ENCODE data around the gene ANKRD52. TPM values are rescaled to one million over a fixed set of nuclear protein-coding genes. Genes with fewer than 3 reads are reported as not detected.

The ANKRD52 gene
- total and polyA plus RNA-seq, 10 of the 15 experiments (the other 5 are each of a cell fraction or from before 2014, with no cell fraction given), result 0.90 to 55.3 (median 16.1) TPM

GRCh38 chr12:56204275-56204674 is 53.9 kb downstream of the ANKRD52 start (continued):
- TF ChIP-seq, protein P1, sequence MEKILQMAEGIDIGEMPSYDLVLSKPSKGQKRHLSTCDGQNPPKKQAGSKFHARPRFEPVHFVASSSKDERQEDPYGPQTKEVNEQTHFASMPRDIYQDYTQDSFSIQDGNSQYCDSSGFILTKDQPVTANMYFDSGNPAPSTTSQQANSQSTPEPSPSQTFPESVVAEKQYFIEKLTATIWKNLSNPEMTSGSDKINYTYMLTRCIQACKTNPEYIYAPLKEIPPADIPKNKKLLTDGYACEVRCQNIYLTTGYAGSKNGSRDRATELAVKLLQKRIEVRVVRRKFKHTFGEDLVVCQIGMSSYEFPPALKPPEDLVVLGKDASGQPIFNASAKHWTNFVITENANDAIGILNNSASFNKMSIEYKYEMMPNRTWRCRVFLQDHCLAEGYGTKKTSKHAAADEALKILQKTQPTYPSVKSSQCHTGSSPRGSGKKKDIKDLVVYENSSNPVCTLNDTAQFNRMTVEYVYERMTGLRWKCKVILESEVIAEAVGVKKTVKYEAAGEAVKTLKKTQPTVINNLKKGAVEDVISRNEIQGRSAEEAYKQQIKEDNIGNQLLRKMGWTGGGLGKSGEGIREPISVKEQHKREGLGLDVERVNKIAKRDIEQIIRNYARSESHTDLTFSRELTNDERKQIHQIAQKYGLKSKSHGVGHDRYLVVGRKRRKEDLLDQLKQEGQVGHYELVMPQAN (conservative IDR thresholded peaks at IDR 0.05), result no peak
- TF ChIP-seq CHD4 (IDR thresholded peaks at IDR 0.05) (no peak), FOXM1 (IDR thresholded peaks at IDR 0.05; ENCODE audit: low read depth, low read length) (no peak)

GRCh38 chr12:56202838-56203237 is 55.3 kb downstream of the ANKRD52 start:
- ChIA-PET POLR2A (interaction anchor here (2.2 kb wide), 1 partner anchor 19 kb away, joined by 8 read pairs; the partner anchor contains the start of gene RNF41), CTCF (interaction anchor here (1.1 to 1.9 kb wide), 3 partner anchors 11 to 261 kb away, joined by 3 to 11 read pairs (median 5); no protein-coding TSS in a partner anchor), RAD21 (ENCODE audit: unreplicated experiment) (interaction anchor here (1.3 to 1.7 kb wide), 2 partner anchors 19 to 75 kb away, joined by 5 read pairs; partner anchors contain the start of genes ESYT1 and RNF41), SMC1A (ENCODE audit: uncharacterized antibody, unreplicated experiment) (no interaction called here)
- H3K27ac ChIP-seq (ENCODE audit: control insufficient read depth, insufficient read depth), result no peak overlapping the region
- no peak overlapping the region for H3K4me3 ChIP-seq
- in situ Hi-C loops (cut with MboI) (no loop called here), intact Hi-C loops (cut with micrococcal nuclease; ENCODE audit: unreplicated experiment) (no loop called here)
- no peak overlapping the region for H2AFZ ChIP-seq (ENCODE audit: control insufficient read depth, low read depth, low read length)
- H3K27me3 ChIP-seq (replicated peaks in 1 of 2; ENCODE audit: control insufficient read depth in 2 of 2, insufficient read depth in 2 of 2, low read length in 1 of 2), result no peaks in the 10 kb centered on the region
- no peak overlapping the region for H3K9ac ChIP-seq (ENCODE audit: control insufficient read depth, insufficient read depth, low read length)
- no peak for DNase-seq (ENCODE audit: low read depth, low spot score)
- no TSS peak for BruUV-seq (replicated peaks)
- H4K20me1 ChIP-seq (ENCODE audit: control insufficient read depth, insufficient read depth), result no peaks in the 10 kb centered on the region; the same call in 1 of the 2 replicates
- no peaks in the 10 kb centered on the region for H3K9me3 ChIP-seq (replicated peaks; ENCODE audit: control insufficient read depth, insufficient read depth, low read length)
- 98% methylated on average over 2 of the region's 2 CpGs for WGBS (ENCODE audit: insufficient coverage, insufficient replicate concordance, low lambda C conversion rate, missing lambda C conversion rate)
- H3K36me3 ChIP-seq (ENCODE audit: control insufficient read depth in 2 of 2, insufficient read depth in 2 of 2, low read length in 1 of 2), result peaks cover 4 to 9% of the 10 kb centered on the region in 2 experiments
- H3K4me2 ChIP-seq (ENCODE audit: control insufficient read depth, insufficient read depth), result no peak overlapping the region
- H3K4me1 ChIP-seq (ENCODE audit: control insufficient read depth, insufficient read depth, low read length), result no peaks in the 10 kb centered on the region
- no peak for ATAC-seq
- H3K79me2 ChIP-seq (ENCODE audit: control insufficient read depth, insufficient read depth, low read length), result no peaks in the 10 kb centered on the region
- FAIRE-seq, result no peak
- TF ChIP-seq SMARCA5 (IDR thresholded peaks at IDR 0.05), result no peak
- no peak for TF ChIP-seq GATAD2B (conservative IDR thresholded peaks at IDR 0.05; ENCODE audit: low read depth)
- TF ChIP-seq NR2C2 (IDR thresholded peaks at IDR 0.05; ENCODE audit: borderline replicate concordance, control insufficient read depth, insufficient read length, low read depth), result no peak
- no peak for TF ChIP-seq ZBTB4 (CRISPR knock-in tag; IDR thresholded peaks at IDR 0.05)
- no peak for TF ChIP-seq SREBF2 (IDR thresholded peaks at IDR 0.05; ENCODE audit: low read length)
- TF ChIP-seq BCL11A (IDR thresholded peaks at IDR 0.05; ENCODE audit: low read depth, low read length), result no peak
- TF ChIP-seq SMAD5 (IDR thresholded peaks at IDR 0.05; ENCODE audit: low read depth), result no peak
- no peak for TF ChIP-seq PRDM15 (CRISPR knock-in tag; IDR thresholded peaks at IDR 0.05)
- no peak for TF ChIP-seq ZZZ3 (IDR thresholded peaks at IDR 0.05; ENCODE audit: control insufficient read depth, insufficient read length, low read depth)
- no peak for TF ChIP-seq DPF2 (IDR thresholded peaks at IDR 0.05)
- no peak for TF ChIP-seq NFYA (IDR thresholded peaks at IDR 0.05; ENCODE audit: borderline replicate concordance, low read depth, low read length)
- TF ChIP-seq, protein P2, sequence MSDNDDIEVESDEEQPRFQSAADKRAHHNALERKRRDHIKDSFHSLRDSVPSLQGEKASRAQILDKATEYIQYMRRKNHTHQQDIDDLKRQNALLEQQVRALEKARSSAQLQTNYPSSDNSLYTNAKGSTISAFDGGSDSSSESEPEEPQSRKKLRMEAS (IDR thresholded peaks at IDR 0.05; ENCODE audit: low read depth, low read length), result no peak

Data from GM12878 (cell line).